ENCODE data around the gene HSD17B7. TPM values are rescaled to one million over a fixed set of nuclear protein-coding genes. Genes with fewer than 3 reads are reported as not detected.

The HSD17B7 gene
- total RNA-seq, 1 donor from 2014 or later, result 25.0 TPM

DNA sequence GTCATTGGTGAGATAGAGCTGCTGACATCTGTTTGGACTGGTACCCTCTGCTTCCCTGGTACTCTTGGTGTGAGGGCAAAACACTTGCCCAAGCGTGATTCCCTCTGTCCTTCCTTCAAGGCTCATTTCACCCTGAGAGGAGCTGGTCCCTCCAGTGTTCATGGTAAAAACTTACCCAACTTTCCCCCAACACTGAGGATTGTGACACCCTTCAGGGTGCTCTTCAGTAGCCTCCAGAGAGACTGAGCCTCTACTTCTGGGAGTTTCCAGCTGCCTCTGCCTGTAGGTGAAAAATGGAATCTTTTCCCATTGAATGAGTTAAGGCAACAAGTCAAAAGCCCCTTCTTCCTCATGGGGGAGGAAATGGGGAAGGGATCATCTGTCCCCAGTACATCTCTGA, 60.8 kb downstream of the HSD17B7 start:
- no peak for DNase-seq
- Histone ChIP-seq H3K36me3 (no peaks in the 10 kb centered on the region), H3K4me3 (no peak overlapping the region), H3K27me3 (ENCODE audit: low read depth) (no peaks in the 10 kb centered on the region), H3K9me3 (no peaks in the 10 kb centered on the region), H3K4me1 (no peaks in the 10 kb centered on the region), H3K27ac (no peak overlapping the region)
- intact Hi-C loops (cut with DNase I), result no loop called here
- TF ChIP-seq, protein P1, sequence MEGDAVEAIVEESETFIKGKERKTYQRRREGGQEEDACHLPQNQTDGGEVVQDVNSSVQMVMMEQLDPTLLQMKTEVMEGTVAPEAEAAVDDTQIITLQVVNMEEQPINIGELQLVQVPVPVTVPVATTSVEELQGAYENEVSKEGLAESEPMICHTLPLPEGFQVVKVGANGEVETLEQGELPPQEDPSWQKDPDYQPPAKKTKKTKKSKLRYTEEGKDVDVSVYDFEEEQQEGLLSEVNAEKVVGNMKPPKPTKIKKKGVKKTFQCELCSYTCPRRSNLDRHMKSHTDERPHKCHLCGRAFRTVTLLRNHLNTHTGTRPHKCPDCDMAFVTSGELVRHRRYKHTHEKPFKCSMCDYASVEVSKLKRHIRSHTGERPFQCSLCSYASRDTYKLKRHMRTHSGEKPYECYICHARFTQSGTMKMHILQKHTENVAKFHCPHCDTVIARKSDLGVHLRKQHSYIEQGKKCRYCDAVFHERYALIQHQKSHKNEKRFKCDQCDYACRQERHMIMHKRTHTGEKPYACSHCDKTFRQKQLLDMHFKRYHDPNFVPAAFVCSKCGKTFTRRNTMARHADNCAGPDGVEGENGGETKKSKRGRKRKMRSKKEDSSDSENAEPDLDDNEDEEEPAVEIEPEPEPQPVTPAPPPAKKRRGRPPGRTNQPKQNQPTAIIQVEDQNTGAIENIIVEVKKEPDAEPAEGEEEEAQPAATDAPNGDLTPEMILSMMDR (IDR thresholded peaks at IDR 0.05), result no peak
- ATAC-seq, result no peak

DNA sequence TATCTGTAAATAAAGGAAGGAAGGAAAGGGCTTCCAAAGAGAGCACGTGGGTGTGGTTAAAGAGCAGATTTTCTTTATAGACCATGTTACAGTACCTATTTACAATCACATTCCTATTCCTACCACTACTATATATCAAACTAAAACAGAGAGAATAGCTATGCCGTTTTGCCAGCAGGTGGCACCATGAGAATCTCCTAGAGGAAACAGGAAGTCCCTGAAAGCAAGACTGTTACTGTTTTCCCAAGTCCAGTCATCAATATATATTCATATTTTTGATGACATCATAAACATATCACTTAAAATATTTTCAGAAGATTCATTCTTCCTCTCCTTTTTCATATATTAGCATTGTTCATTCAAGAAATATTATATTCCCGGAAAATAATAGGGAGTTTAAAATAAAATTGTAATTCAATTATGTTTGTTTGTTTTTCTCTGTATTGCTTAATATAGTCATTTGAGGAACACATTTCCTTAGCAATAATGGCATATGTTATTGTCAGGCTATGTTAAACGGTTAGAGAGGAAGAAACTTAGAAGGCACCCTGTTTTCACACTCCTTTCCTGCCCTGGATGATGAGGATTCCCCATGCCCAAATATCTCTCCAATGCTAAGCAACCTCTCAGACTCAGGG, 63.9 kb downstream of the HSD17B7 start:
- Histone ChIP-seq H3K27me3 (ENCODE audit: low read depth) (no peaks in the 10 kb centered on the region), H3K4me1 (no peaks in the 10 kb centered on the region), H3K36me3 (no peaks in the 10 kb centered on the region), H3K4me3 (no peak overlapping the region), H3K9me3 (no peaks in the 10 kb centered on the region), H3K27ac (no peak overlapping the region)
- intact Hi-C loops (cut with DNase I), result no loop called here
- peak; percentile 50 for DNase-seq
- ATAC-seq, result peak; percentile 74 to 87
- TF ChIP-seq, protein P1 (IDR thresholded peaks at IDR 0.05), result peak; percentile 68

DNA sequence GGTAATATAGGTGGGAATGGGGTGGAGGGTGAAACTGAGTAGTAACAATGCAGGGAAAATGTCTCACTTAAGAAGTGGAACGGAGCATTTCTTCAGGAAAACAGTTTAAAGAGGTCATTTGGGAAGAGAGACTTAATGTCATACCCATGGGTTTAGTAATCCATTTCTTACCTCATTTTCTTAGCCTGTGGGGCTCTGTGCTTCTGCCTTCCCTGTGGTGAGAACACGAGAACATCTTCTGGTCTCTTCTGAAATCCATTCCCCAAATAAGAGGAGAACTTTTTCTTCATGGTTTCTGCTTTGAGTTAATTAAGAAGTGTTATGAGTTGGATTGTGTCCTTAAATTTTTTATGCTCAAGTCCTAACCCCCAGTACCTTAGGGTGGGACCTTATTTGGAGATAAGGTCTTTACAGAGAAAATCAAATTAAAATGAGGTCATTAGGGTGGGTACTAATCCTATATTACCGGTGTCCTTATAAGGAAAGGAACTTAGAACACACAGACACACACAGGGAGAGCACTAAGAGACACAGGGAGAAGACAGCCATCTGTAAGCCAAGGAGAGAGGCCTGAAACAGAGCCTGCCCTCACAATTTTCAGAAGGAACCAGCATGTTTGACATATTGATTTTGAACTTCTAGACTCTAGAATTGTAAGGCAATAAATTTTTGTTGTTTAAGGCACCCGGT, 65.1 kb downstream of the HSD17B7 start:
- no peak for ATAC-seq
- intact Hi-C loops (cut with DNase I), result no loop called here

DNA sequence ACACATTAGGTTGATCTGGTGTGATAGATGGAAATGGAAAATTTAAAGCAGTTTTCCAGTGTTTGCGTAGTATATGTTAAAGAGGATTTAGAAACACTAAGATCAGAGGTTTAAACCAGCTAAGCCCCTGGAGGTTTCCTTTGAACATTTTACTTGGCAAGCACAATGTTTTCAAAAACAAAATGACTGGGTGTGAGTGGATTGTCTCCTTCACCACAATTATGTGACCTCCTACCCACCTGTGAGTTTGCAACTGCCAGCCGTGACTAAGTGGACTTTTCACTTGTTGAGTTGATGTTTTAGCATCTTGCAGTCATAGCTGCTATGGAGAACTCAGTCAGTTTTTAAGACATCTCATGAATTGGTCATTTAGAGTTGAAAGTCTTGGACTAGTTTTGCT, 65.8 kb downstream of the HSD17B7 start:
- no peak for DNase-seq
- ATAC-seq, result no peak
- TF ChIP-seq, protein P1 (IDR thresholded peaks at IDR 0.05), result no peak

More for the DNA sequence above, 65.1 kb downstream of the HSD17B7 start:
- TF ChIP-seq, protein P1 (IDR thresholded peaks at IDR 0.05), result no peak
- no peak overlapping the region for H3K27ac ChIP-seq
- no peak for DNase-seq
- no peaks in the 10 kb centered on the region for H3K36me3 ChIP-seq
- H3K4me3 ChIP-seq, result no peak overlapping the region
- no peaks in the 10 kb centered on the region for H3K9me3 ChIP-seq
- H3K27me3 ChIP-seq (ENCODE audit: low read depth), result no peaks in the 10 kb centered on the region
- peaks cover 2% of the 10 kb centered on the region for H3K4me1 ChIP-seq

DNA sequence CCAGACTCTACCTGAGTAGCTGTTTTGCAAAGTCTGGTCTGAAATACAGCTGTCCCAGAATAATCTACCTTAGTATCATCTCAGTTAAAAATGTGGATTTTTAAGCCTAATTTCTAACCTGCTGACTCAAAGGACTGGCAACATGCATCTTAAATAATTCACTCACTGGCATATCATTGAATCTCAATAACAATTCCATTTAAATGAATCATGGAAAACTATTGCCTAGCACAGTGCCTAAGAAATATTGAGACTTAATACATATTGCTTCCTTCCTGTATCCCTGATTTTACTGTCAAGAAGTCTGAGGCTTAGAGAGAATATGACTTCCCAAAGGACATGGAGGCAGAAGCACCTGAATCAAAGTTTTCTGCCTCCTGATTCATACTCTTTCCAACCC, 67.3 kb downstream of the HSD17B7 start:
- ATAC-seq (no peak), DNase-seq (no peak)
- H3K27me3 ChIP-seq (ENCODE audit: low read depth), result no peaks in the 10 kb centered on the region
- no peak overlapping the region for H3K27ac ChIP-seq
- no peaks in the 10 kb centered on the region for H3K9me3 ChIP-seq
- intact Hi-C loops (cut with DNase I), result no loop called here
- H3K4me3 ChIP-seq, result no peak overlapping the region
- TF ChIP-seq, protein P1 (IDR thresholded peaks at IDR 0.05), result no peak
- H3K4me1 ChIP-seq, result peaks cover 8% of the 10 kb centered on the region
- no peaks in the 10 kb centered on the region for H3K36me3 ChIP-seq

More for the DNA sequence above, 65.8 kb downstream of the HSD17B7 start:
- no peak overlapping the region for H3K4me3 ChIP-seq
- no peaks in the 10 kb centered on the region for H3K36me3 ChIP-seq
- no peaks in the 10 kb centered on the region for H3K9me3 ChIP-seq
- H3K27me3 ChIP-seq (ENCODE audit: low read depth), result no peaks in the 10 kb centered on the region
- intact Hi-C loops (cut with DNase I), result no loop called here
- peaks cover 8% of the 10 kb centered on the region for H3K4me1 ChIP-seq
- no peak overlapping the region for H3K27ac ChIP-seq
